Stimulated activated CD8-positive, alpha-beta memory T cell treated with anti-CD3 and anti-CD28 coated beads, Interleukin-4, amount 100 ng/mL, for 24 hours (primary cell): ENCODE results near the gene RAI1.
A peak's percentile ranks its signal among the peaks of the same experiment; 100 is the strongest.

Experiments used
- DNase-seq: peaks from one replicate; pipeline ENCODE4 v3.0.0-alpha.2; 2020; ENCODE audit warnings: low read depth

Gene RAI1

GRCh38 chr17:17768424-17769088 lies 87.3 kb downstream of the RAI1 start:
- DNase-seq: no peak

GRCh38 chr17:17769869-17770631 lies 88.8 kb downstream of the RAI1 start:
- no peak for DNase-seq

GRCh38 chr17:17770632-17771044 lies 89.4 kb downstream of the RAI1 start:
- no peak for DNase-seq

- DNase-seq: no peak
Measured at GRCh38 chr17:17771498-17772201, 90.4 kb downstream of the RAI1 start.

DNA sequence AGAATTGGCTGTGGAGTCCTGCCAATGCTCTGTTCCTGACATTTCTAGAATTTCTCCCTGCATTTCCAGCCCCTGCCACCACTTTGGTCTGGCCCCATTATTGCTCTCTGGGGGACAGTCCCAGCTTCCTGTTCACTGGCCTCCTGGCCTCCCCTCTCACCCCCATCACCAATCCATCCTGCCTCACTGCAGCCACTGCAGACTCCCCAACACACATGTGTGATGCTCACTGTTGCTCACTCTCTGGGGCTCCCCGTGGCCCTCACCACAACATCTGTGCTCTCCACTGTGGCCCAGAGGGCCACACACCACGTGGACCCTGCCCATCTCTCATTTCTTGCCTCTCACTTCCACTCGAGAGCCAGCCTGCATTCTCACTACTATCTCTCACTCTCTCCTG lies 91.0 kb downstream of the RAI1 start:
- no peak for DNase-seq

DNA sequence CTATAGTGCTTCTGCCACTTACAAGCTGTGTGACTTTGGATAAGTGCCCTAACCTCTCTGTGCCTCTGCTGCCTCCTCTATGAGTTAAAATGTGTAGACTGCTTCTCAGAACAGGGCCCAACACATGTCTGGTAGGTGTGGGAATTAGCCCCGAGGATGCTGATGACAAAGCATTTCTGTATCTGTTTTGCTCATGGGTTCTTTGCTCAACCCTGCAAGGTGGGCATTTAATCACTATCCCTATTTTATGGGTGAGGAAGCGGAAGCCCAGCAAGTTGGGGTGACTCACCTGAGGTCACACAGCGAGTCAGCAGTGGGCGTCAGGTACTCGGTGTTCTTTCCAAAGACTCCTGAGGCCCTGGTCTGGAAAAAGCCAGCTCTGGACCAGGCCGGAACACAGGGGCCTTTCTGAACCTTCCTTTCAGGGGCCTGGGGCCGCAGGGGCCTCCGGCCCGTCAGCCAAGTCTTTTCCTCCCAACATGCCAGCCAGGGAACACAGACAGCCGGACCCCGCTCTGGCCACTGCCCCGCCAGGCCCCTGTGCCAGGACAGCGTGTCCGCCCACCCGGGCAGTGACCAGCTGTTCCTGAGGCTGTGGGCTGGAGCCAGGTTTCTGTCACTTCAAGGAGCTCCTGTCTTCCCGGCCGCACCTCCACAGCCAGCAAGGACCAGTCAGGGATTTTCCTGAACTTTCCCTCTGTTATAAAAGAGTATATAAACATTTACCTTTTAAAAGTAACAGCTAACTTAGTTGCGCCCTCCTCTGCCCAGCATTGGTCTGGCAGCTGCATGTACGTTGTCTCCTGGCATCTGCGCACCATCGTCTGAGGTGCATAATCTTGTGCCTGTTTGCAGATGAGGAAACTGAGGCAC lies 93.0 kb downstream of the RAI1 start:
- DNase-seq: no peak

DNA sequence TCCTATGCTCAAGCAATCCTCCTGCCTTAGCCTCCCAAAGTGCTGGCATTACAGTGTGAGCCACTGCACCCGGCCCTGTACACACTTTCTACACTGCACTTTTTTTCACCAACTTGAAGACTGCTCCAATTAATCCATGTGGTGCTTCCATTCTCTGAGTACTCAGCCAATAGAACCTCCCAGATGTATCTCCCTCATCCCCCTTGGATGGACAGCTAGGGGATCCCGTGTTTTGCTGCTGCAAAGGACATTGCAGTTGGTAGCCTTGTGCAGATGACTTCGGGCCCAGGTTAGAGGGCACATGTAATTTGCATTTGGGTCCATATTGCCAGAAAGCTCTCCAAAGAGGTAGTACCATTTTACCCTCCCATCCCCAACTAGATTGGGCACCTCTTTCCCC lies 95.6 kb downstream of the RAI1 start:
- DNase-seq: no peak

DNA sequence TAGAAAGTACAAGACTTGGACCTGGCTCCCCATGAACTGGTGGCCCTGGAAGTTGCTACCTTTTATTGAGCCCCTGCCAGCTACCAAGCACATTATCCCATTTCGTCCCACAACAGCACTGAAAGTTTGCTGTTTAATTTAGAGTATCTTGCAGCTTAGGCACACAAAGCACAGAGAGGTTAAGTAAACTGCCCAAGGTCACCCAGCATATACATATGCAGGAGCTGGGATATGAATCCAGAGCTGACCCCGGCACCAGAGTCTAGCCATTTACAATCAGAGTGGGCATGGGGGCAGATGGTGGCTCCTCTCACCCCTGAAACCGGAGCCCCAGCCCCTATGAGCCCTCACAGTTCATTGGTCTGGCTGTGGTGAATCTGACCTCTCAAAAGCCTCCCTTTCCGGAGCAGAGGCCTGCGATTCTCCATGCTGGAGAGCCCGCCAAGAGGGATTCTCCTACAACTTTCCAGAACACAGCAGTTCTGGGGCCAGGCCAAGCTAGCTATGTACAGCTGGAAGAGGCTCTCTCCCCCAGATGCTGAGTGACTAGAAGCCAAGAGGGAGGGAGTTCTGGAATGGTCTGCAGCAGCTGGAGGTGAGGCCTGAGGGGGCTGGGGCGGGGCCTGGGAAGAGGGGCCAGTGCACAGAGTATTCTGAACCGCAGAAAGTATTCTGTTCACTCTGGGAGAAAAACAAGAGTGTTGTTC lies 97.2 kb downstream of the RAI1 start:
- DNase-seq: no peak

GRCh38 chr17:17779015-17779611 lies 97.9 kb downstream of the RAI1 start:
- no peak for DNase-seq

GRCh38 chr17:17780922-17781590 lies 99.8 kb downstream of the RAI1 start:
- no peak for DNase-seq

GRCh38 chr17:17781591-17782496 lies 100.6 kb downstream of the RAI1 start:
- DNase-seq: no peak

DNA sequence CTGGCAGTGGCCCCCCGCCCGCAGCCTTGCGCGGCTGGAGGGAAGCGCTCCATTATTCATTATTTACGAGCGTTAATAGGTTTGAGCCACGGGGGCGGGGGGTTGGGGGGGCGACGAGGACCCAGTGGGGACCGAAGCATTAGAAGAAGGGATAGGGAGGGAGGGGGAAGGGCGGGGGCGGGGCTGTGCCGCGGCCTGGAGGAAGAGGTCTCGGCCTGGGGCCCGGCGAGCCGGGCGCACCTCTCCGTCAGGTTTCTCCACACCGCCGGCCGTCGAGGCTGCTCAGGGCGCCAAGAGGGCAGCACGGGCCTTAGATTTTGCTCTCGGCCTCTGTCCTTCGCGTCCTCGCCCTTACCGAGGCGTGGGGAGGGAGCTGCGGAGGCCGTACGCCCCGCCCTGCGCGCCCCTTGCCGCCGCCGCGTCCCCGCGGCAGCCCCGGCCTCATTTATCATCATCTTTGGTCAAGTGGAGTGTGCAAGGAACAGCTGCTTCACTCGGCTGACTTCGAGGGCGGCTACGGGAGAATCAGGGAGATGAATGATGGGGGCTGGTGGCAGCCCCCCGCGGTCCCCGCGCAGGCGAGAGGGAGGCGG lies 101.4 kb downstream of the RAI1 start:
- DNase-seq: no peak

- peak; percentile 39 for DNase-seq
Measured at GRCh38 chr17:17783116-17783824, 102.0 kb downstream of the RAI1 start.

- DNase-seq: no peak
Measured at GRCh38 chr17:17783825-17784656, 102.8 kb downstream of the RAI1 start.

DNA sequence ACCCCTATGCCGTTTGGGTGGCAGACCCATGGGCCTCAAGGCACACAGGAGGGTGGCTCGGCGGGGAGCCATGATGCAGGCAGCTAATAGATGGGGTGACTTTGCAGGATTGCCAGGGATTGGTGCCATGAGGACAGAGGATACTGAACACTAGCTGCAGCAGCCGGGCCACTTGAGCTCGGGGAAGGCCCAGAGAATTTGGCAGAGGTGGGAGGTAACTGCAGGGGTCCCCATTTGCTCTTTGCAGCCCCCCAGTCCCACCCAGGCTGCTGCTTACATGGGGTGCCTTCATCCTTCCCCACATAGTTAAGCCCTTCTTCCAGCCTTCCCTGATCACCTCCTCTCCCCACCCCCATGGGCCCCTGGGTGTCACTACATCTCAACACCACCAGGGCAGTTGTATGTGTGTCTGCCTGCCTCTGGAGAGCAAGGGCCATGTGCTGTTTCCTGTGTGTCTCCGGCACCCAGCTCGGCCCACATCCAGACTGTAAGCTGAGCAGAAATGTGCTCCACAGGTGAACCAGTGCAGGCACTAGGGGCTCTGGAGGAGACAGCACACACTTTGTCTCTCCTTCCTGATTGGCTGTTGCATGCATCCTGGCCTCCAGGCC lies 103.5 kb downstream of the RAI1 start:
- DNase-seq: no peak

GRCh38 chr17:17785407-17785806 lies 104.1 kb downstream of the RAI1 start:
- DNase-seq: no peak

GRCh38 chr17:17786998-17787397 lies 105.7 kb downstream of the RAI1 start:
- no peak for DNase-seq
